Stimulated activated CD8-positive, alpha-beta memory T cell treated with anti-CD3 and anti-CD28 coated beads, Interleukin-12 subunit alpha, Interleukin-12 subunit beta, amount 100 ng/mL, for 1 hour (primary cell): ENCODE results near the gene ZNF14.
A peak's percentile ranks its signal among the peaks of the same experiment; 100 is the strongest.
"Not testable (repeated sequence)": the region's sequence is repeated elsewhere in the genome, so short reads cannot be mapped to it uniquely, and the experiment has no call there.

ENCODE experiments used
- DNase-seq: peaks from one replicate; pipeline ENCODE4 v3.0.0-alpha.2; 2020; ENCODE audit warnings: low read depth

The ZNF14 gene

GRCh38 chr19:19732579-19733501 is at the start of gene ZNF14:
ZNF14 (minus strand) TSS chr19:19733112; CDS start chr19:19732958, 154 bp downstream.
- DNase-seq: peak; percentile 83

- not testable (repeated sequence) for DNase-seq
Observed at GRCh38 chr19:19781791-19782190, 48.9 kb upstream of the ZNF14 start.

- no peak for DNase-seq
Observed at GRCh38 chr19:19778666-19779065, 45.8 kb upstream of the ZNF14 start.

GRCh38 chr19:19777692-19778091 is 44.8 kb upstream of the ZNF14 start:
- DNase-seq: no peak

GRCh38 chr19:19776206-19777008 is 43.5 kb upstream of the ZNF14 start:
- peak; percentile 86 for DNase-seq

- no peak for DNase-seq
Observed at GRCh38 chr19:19775891-19776205, 42.9 kb upstream of the ZNF14 start.

GRCh38 chr19:19774354-19775033 is 41.6 kb upstream of the ZNF14 start:
- no peak for DNase-seq

- DNase-seq: not testable (repeated sequence)
Observed at GRCh38 chr19:19771963-19772362, 39.1 kb upstream of the ZNF14 start.

GRCh38 chr19:19769971-19770370 is 37.1 kb upstream of the ZNF14 start:
- DNase-seq: not testable (repeated sequence)

- DNase-seq: no peak
Observed at GRCh38 chr19:19758164-19758563, 25.3 kb upstream of the ZNF14 start.

- DNase-seq: no peak
Observed at GRCh38 chr19:19752760-19753403, 20.0 kb upstream of the ZNF14 start.

GRCh38 chr19:19751846-19752245 is 18.9 kb upstream of the ZNF14 start:
- no peak for DNase-seq

GRCh38 chr19:19750842-19751790 is 18.2 kb upstream of the ZNF14 start:
- no peak for DNase-seq

GRCh38 chr19:19749908-19750841 is 17.3 kb upstream of the ZNF14 start:
- no peak for DNase-seq

- DNase-seq: no peak
Observed at GRCh38 chr19:19749117-19749907, 16.4 kb upstream of the ZNF14 start.

- no peak for DNase-seq
Observed at GRCh38 chr19:19748249-19748938, 15.5 kb upstream of the ZNF14 start.

GRCh38 chr19:19747357-19748220 is 14.7 kb upstream of the ZNF14 start:
- DNase-seq: no peak
